HG03066 (cell line): ENCODE results near the gene SLC4A1.

Experiments used
- ATAC-seq: cut with Tn5 transposase; IDR thresholded peaks from one replicate; pipeline ENCODE4 v1.9.1; 2021; ENCODE audit warnings: low read depth; ENCODE audit not compliant: unreplicated experiment

SLC4A1 gene

DNA sequence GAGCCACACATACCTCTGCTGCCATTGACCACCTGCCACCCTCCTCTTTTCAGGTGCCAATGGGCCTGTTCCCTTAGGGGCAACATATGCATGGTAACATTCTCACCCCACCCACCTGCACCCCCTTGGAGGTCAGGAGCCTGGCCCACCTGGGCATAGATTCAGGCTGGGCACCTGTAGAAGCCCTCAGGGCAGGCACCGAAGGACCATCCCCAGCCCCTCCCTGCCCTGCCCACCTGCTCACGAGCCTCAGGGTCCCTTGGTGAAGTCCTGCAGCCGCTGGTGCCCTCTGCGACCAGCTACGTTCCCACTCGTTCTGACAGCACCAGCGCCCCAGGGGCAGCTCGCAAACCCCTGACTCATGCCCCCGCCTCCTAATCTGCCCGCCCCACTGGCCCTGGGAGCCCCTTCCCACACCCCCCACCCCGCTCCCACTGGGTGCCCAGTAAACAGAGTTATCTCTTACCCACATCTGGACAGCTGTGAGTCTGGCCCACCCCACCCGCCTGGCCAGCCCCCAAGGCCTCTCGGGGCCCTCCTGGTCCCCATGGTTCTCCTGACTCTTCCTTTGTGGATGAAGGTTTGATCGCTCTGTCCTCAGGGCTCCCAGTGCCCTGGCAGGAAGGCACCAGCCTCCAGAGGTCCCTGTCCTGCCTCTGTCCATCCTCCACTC is at the start of gene SLC4A1:
Gene SLC4A1, minus strand, starts transcription at position 318 of the 673 bp plus-strand sequence. CDS start 5,269 bp downstream, outside the sequence.
- ATAC-seq = no peak

DNA sequence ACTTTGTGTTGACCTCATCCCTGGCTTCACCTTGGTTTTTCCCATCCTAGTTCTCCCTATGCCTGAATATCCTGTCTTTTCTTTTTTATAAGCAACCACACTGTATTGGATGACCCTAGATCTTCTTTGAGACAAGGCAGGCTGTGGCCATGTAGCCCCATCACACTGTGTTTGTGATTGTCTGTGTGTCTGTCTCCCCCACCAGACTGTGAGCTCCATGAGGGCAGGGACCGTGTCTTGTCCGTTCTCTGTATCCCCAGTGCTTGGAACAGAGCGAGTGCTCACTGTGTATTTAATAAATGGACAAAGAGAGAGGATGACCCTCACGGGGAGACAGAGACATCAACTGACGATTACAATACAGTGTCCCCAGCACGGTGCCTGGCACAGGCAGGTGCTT is 49.6 kb upstream of the SLC4A1 start:
- ATAC-seq = no peak

- ATAC-seq = no peak
These were observed 48.1 kb upstream of the SLC4A1 start for GRCh38 chr17:44315760-44316731.

- ATAC-seq = no peak
These were observed 47.1 kb upstream of the SLC4A1 start for GRCh38 chr17:44314869-44315661.

DNA sequence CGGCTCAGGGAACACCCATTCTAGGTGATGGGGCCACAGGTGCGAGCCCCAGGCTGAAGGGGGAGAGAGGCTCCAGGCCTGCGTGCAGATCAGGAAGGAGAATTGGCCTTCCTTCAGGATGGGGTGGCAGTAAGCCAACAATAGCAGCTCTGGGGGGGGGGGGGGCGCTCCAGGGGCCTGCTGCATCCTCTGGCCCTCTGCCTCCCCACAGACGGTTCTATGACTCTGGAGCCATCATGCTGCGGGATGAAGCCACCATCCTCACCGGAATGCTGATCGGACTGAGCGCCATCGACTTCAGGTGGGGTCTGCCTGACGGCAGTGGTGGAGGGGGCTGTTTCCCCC is 46.6 kb upstream of the SLC4A1 start:
- no peak for ATAC-seq

DNA sequence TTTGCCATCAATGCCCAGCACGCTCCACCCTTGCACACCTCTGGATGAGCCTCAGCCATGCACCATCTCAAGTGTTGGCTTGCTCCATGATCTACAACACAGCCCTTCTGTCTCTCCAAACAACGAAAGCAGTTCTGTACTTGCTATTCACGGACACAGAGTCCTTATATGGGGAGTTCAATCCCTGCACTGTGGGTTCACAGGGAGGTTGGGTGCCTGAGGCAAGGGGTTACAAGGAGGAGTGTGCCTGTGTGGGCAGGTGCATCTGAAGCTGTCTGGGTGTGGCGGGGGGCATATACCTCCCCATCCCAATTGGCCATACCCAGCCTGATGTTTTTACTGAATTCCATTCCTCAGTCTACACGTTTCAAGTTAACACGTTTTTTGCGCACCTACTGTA is 46.1 kb upstream of the SLC4A1 start:
- no peak for ATAC-seq

DNA sequence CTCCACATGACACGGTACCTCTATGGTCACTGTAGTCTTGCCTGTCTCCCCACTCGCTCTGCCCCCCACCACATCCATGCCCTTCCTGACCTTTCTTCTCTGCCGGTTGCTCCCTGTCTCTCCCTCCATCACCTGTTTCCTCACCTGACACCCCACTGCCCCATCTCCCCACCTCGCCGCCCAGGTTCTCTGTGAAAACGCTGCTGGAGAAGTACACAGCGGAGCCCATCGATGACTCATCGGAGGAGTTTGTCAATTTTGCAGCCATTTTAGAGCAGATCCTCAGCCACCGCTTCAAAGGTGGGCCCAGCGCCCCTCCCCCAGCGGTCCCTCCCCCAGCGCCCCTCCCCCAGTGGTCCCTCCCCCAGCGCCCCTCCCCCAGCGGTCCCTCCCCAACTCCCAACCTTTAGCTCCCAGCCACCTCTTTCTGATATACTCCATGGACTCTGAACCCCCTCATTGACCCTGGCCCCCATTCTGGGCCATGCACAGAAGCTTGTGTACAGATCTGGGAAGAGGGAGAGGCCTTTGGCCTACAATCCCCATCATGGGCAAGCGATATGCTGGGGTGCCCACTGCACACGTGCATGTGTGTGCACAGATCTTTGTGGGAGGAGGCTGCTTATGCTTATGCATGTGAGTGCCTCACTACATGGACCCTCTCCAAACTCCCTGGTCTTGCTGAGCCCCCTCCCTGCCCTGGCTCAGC is 44.6 kb upstream of the SLC4A1 start:
- no peak for ATAC-seq

- ATAC-seq = no peak
These were observed 43.7 kb upstream of the SLC4A1 start for GRCh38 chr17:44311562-44312181.

- ATAC-seq = no peak
These were observed 42.9 kb upstream of the SLC4A1 start for GRCh38 chr17:44310609-44311376.

GRCh38 chr17:44310188-44310587 is 42.3 kb upstream of the SLC4A1 start:
- ATAC-seq = no peak

- ATAC-seq = no peak
These were observed 41.5 kb upstream of the SLC4A1 start for GRCh38 chr17:44309472-44309871.

DNA sequence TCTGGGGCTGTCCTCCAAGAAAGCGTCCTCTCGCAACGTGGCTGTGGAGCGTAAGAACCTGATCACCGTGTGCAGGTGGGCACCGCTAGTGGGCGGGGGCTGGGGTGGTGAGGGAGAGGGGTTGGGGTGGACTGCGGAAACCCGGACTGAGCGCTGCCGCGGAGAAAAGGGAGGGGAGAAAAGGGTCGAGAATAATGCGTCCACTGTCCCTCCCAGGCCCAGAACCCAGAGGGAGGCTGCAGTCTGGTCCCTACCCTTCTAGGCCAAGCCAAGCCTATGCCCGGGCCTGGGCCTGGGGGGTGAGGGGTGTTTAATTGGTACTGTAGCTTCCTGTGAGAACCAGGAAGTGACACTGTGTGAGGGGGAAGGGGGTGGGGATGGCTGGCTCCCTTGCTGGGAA is 40.9 kb upstream of the SLC4A1 start:
- ATAC-seq = no peak

- no peak for ATAC-seq
These were observed 40.4 kb upstream of the SLC4A1 start, which contains the start of gene RUNDC3A for GRCh38 chr17:44308320-44308818. Gene RUNDC3A (plus strand): TSS chr17:44308601. CDS start chr17:44308833, 232 bp downstream.

DNA sequence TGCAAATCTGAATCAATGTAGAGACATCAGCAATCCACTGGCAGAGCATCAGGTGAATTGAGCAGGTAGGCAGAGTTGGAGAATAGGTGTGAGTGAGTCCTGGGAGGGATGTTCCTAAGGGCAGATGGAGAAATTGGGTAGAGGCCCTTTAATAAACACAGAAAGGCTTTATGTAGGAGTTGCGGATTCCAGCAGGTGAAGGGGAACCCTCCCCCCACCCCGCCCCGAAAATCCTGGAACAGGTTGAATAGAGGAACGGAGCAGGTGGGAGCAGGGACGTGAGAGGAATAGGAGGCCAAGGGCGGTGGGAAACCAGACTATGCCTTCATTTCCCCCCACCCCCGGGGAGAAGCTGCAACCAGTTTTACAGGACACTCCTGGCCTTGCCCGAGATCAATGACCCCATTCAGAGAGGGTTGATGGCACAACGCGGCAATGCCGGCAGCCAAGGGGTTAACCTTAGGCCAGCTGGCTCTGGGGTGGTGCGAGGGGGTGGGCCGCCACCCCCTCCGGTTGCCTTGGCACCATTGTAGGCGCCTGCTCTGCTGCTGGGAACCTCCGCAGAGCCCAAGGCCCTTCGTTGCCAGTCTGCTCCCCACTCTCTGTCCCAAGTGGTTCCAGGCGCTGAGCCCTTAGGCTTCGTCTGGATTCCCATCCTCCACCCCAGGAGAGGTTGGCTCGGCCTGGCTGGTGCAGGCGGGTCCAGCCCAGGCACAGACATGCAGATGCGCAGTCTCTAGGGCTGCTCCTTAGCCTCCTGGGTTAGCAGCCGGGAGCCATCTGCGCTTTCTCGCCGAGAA is 39.7 kb upstream of the SLC4A1 start:
- ATAC-seq = no peak

GRCh38 chr17:44304651-44305050 is 36.7 kb upstream of the SLC4A1 start:
- ATAC-seq = no peak

GRCh38 chr17:44297975-44298374 is 30.0 kb upstream of the SLC4A1 start:
- no peak for ATAC-seq

- ATAC-seq = no peak
These were observed 25.7 kb upstream of the SLC4A1 start for GRCh38 chr17:44293509-44294226.
